Neural cell (in vitro differentiated cells): ENCODE data around the gene LRRC10B. TPM values are rescaled to one million over a fixed set of nuclear protein-coding genes. Genes with fewer than 3 reads are reported as not detected.

ENCODE experiments used
- H2AFZ ChIP-seq: fragments of 200-600, 300-800 bp; sonication (generic), shearing (Covaris generic); 2 replicates; pipeline ENCODE4 v1.6.0; 2014; ENCODE audit warnings: low read depth, mild to moderate bottlenecking, antibody characterized with exemption, low read length, moderate library complexity
- H3F3A ChIP-seq: fragments of 200-600 bp; shearing (Covaris generic); 2 replicates; pipeline ENCODE4 v1.6.1; 2016; ENCODE audit warnings: mild to moderate bottlenecking, moderate library complexity, mixed read lengths, antibody characterized with exemption, low read length; ENCODE audit not compliant: insufficient read depth, poor library complexity, severe bottlenecking
- H3K27ac ChIP-seq: fragments of 200-600, 300-800 bp; sonication (generic), shearing (Covaris generic); 2 replicates; pipeline ENCODE4 v1.5.1; 2014; ENCODE audit warnings: mild to moderate bottlenecking, low read length, moderate library complexity
- H3K27me3 ChIP-seq: fragments of 300-800, 200-600 bp; sonication (generic), shearing (Covaris generic); 2 replicates; pipeline ENCODE4 v1.6.0; 2014; ENCODE audit warnings: mild to moderate bottlenecking, low read depth, low read length, moderate library complexity; ENCODE audit not compliant: insufficient read depth
- H3K36me3 ChIP-seq: fragments of 300-800, 200-600 bp; sonication (generic), shearing (Covaris generic); 2 replicates; pipeline ENCODE4 v1.5.1; 2014; ENCODE audit warnings: mild to moderate bottlenecking, antibody characterized with exemption, low read length, moderate library complexity; ENCODE audit not compliant: insufficient read depth
- H3K4me2 ChIP-seq: fragments of 300-800, 200-600 bp; sonication (generic), shearing (Covaris generic); 2 replicates; pipeline ENCODE4 v1.6.0; 2014; ENCODE audit warnings: mild to moderate bottlenecking, low read length
- H3K4me3 ChIP-seq: fragments of 300-800, 200-600 bp; sonication (generic), shearing (Covaris generic); 2 replicates; pipeline ENCODE4 v1.5.1; 2014; ENCODE audit warnings: mild to moderate bottlenecking, low read length, moderate library complexity
- H3K79me2 ChIP-seq: fragments of 200-600 bp; shearing (Covaris generic); replicated peaks from 2 replicates; pipeline ENCODE4 v1.6.0; 2014; ENCODE audit warnings: mild to moderate bottlenecking, low read length, moderate library complexity; ENCODE audit not compliant: insufficient read depth
- H3K9ac ChIP-seq: fragments of 300-800, 200-600 bp; sonication (generic), shearing (Covaris generic); 2 replicates; pipeline ENCODE4 v1.6.1; 2016; ENCODE audit warnings: mild to moderate bottlenecking, low read length, mixed read lengths
- H3K9me2 ChIP-seq: fragments of 200-600 bp; shearing (Covaris generic); 2 replicates; pipeline ENCODE4 v1.6.1; 2016; ENCODE audit warnings: mild to moderate bottlenecking, low read length, mixed read lengths; ENCODE audit not compliant: insufficient read depth
- H3K9me3 ChIP-seq: fragments of 200-600, 300-800 bp; sonication (generic), shearing (Covaris generic); 2 replicates; pipeline ENCODE4 v1.6.1; 2016; ENCODE audit warnings: mild to moderate bottlenecking, mixed run types, low read length, moderate library complexity, mixed read lengths
- H4K20me1 ChIP-seq: fragments of 200-600 bp; shearing (Covaris generic); 2 replicates; pipeline ENCODE4 v1.6.1; 2016; ENCODE audit warnings: mild to moderate bottlenecking, mixed run types; ENCODE audit not compliant: insufficient read depth
- EP300 ChIP-seq: fragments of 450-650 bp; conservative IDR thresholded peaks from 2 replicates; pipeline ENCODE4 v1.6.1; 2014; ENCODE audit warnings: antibody characterized with exemption, mild to moderate bottlenecking, moderate library complexity; ENCODE audit not compliant: poor library complexity, severe bottlenecking
- EZH2 ChIP-seq: fragments of 200-600, 300-800 bp; shearing (Covaris generic), sonication (generic); IDR thresholded peaks from 2 replicates; pipeline ENCODE4 v1.6.1; 2014; ENCODE audit warnings: antibody characterized with exemption, low read length, borderline replicate concordance, mild to moderate bottlenecking; ENCODE audit not compliant: insufficient read depth, poor library complexity, severe bottlenecking
- POLR2AphosphoS5 ChIP-seq: IDR thresholded peaks from 2 replicates; pipeline ENCODE4 v1.6.1; 2012
- RAD21 ChIP-seq: fragments of 450-650 bp; conservative IDR thresholded peaks from 2 replicates; pipeline ENCODE4 v1.6.1; 2014; ENCODE audit warnings: antibody characterized with exemption, mild to moderate bottlenecking, moderate library complexity
- SMC3 ChIP-seq: fragments of 450-650 bp; conservative IDR thresholded peaks from 2 replicates; pipeline ENCODE4 v1.6.1; 2014; ENCODE audit warnings: antibody characterized with exemption, mild to moderate bottlenecking, moderate library complexity; ENCODE audit not compliant: poor library complexity
- TAF1 ChIP-seq: IDR thresholded peaks from 2 replicates; pipeline ENCODE4 v1.6.1; 2012; ENCODE audit warnings: low read depth
- polyA plus RNA-seq: library from polyadenylated mRNA; depleted of rRNA; stranded (reverse); fragments of >200 nt; gene quantifications from 2 replicates; pipeline ENCODE4 v1.2.3, GENCODE V29; 2014
- small RNA-seq, 3 experiments: library from RNA; depleted of rRNA; stranded (forward); fragments of <200 nt; gene quantifications; one replicate each; pipeline ENCODE3, GENCODE V24; 2012
- TF ChIP-seq, protein P1 (sequence below): IDR thresholded peaks from 2 replicates; pipeline ENCODE4 v1.6.1; 2012; ENCODE audit warnings: borderline replicate concordance
- TF ChIP-seq, protein P2 (sequence below): fragments of 450-650 bp; IDR thresholded peaks from 2 replicates; pipeline ENCODE4 v1.5.1; 2014; ENCODE audit warnings: antibody characterized with exemption, mild to moderate bottlenecking, moderate library complexity; ENCODE audit not compliant: poor library complexity, severe bottlenecking

The LRRC10B gene
- polyA plus RNA-seq, 1 donor from 2014 or later: 12.4 TPM

DNA sequence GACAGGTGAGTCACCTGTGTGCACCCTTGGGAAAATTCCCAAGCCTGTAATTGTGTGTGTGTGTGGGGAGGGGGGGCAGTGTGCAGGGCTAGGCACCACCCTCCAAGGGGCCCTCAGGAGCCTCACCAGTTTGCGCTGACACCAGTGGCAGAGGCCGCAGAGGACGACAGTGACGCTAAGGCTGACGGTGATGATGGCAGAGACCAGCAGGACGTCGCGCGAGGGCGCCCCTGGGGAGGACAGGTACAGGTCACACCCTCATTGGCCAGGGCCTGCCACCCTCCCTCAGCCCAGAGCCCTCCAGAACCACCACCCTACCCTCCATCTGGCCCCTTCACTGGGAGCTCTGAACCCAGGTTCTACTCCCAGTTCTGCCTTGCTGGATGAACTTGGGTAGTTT lies 47.4 kb downstream of the LRRC10B start:
- Histone ChIP-seq H3K4me2 (peak overlapping the region; percentile 35), H3K9me2 (no peaks in the 10 kb centered on the region), H3K4me3 (peak overlapping the region; percentile 60), H2AFZ (no peak overlapping the region), H3F3A (no peaks in the 10 kb centered on the region), H3K27me3 (no peaks in the 10 kb centered on the region), H3K36me3 (no peaks in the 10 kb centered on the region), H3K9me3 (no peaks in the 10 kb centered on the region), H3K9ac (peak overlapping the region; percentile 44), H3K79me2 (no peaks in the 10 kb centered on the region), H4K20me1 (no peaks in the 10 kb centered on the region), H3K27ac (no peak overlapping the region)
- TF ChIP-seq EZH2: no peak
- TF ChIP-seq, protein P1, sequence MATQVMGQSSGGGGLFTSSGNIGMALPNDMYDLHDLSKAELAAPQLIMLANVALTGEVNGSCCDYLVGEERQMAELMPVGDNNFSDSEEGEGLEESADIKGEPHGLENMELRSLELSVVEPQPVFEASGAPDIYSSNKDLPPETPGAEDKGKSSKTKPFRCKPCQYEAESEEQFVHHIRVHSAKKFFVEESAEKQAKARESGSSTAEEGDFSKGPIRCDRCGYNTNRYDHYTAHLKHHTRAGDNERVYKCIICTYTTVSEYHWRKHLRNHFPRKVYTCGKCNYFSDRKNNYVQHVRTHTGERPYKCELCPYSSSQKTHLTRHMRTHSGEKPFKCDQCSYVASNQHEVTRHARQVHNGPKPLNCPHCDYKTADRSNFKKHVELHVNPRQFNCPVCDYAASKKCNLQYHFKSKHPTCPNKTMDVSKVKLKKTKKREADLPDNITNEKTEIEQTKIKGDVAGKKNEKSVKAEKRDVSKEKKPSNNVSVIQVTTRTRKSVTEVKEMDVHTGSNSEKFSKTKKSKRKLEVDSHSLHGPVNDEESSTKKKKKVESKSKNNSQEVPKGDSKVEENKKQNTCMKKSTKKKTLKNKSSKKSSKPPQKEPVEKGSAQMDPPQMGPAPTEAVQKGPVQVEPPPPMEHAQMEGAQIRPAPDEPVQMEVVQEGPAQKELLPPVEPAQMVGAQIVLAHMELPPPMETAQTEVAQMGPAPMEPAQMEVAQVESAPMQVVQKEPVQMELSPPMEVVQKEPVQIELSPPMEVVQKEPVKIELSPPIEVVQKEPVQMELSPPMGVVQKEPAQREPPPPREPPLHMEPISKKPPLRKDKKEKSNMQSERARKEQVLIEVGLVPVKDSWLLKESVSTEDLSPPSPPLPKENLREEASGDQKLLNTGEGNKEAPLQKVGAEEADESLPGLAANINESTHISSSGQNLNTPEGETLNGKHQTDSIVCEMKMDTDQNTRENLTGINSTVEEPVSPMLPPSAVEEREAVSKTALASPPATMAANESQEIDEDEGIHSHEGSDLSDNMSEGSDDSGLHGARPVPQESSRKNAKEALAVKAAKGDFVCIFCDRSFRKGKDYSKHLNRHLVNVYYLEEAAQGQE: no peak
- TF ChIP-seq EP300: no peak
- no peak for TF ChIP-seq SMC3

DNA sequence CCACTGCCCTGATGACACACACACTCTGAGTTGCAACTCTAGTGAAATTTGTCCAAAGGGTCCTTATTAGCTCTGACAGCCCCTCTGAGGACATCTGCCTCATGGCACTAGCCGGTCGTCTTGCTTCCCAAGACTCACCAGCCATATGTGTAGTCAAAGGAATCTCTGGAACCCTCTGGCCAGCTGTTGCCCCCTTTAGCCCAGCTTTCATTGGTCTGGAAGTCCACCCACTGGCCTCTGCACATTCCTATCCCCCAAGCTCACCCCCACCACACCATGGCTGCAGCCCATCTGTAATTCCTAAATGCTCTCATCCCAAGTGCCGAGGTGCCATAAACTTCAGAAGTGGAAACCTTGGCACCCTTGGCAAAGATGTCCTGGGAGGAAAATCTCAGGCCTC lies 48.1 kb downstream of the LRRC10B start:
- Histone ChIP-seq H4K20me1 (no peaks in the 10 kb centered on the region), H3F3A (no peaks in the 10 kb centered on the region), H3K79me2 (no peaks in the 10 kb centered on the region), H3K27me3 (no peaks in the 10 kb centered on the region), H3K4me2 (no peak overlapping the region), H2AFZ (no peak overlapping the region), H3K36me3 (no peaks in the 10 kb centered on the region), H3K9me3 (no peaks in the 10 kb centered on the region), H3K9ac (no peak overlapping the region), H3K4me3 (no peak overlapping the region), H3K9me2 (no peaks in the 10 kb centered on the region), H3K27ac (no peak overlapping the region)
- no peak for TF ChIP-seq EP300
- no peak for TF ChIP-seq POLR2AphosphoS5
- no peak for TF ChIP-seq SMC3
- TF ChIP-seq EZH2: no peak
- TF ChIP-seq RAD21: no peak
- no peak for TF ChIP-seq TAF1
- TF ChIP-seq, protein P2, sequence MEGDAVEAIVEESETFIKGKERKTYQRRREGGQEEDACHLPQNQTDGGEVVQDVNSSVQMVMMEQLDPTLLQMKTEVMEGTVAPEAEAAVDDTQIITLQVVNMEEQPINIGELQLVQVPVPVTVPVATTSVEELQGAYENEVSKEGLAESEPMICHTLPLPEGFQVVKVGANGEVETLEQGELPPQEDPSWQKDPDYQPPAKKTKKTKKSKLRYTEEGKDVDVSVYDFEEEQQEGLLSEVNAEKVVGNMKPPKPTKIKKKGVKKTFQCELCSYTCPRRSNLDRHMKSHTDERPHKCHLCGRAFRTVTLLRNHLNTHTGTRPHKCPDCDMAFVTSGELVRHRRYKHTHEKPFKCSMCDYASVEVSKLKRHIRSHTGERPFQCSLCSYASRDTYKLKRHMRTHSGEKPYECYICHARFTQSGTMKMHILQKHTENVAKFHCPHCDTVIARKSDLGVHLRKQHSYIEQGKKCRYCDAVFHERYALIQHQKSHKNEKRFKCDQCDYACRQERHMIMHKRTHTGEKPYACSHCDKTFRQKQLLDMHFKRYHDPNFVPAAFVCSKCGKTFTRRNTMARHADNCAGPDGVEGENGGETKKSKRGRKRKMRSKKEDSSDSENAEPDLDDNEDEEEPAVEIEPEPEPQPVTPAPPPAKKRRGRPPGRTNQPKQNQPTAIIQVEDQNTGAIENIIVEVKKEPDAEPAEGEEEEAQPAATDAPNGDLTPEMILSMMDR: no peak

Small RNA genes lying within 50 kb of the gene (small RNA-seq; reads per million reads assigned to genes)
- gene MIR4488: 0 reads per million in 3 experiments

Other genes with a start within 250 kb of the LRRC10B start
- 5.5 and 9.8 TPM in 2 replicates for gene VWCE, start 213.4 kb upstream of the LRRC10B start, polyA plus RNA-seq
- gene DDB1, start 175.6 kb upstream of the LRRC10B start, polyA plus RNA-seq: 197 and 203 TPM in 2 replicates
- 18.1 and 46.0 TPM in 2 replicates for gene TKFC, start 175.5 kb upstream of the LRRC10B start, polyA plus RNA-seq
- 36.3 and 44.6 TPM in 2 replicates for gene CYB561A3, start 146.9 kb upstream of the LRRC10B start, polyA plus RNA-seq
- 19.6 and 38.9 TPM in 2 replicates for gene TMEM138, start 146.4 kb upstream of the LRRC10B start, polyA plus RNA-seq
- 22.0 and 22.4 TPM in 2 replicates for gene TMEM216, start 116.2 kb upstream of the LRRC10B start, polyA plus RNA-seq
- 80.2 and 82.5 TPM in 2 replicates for gene CPSF7, start 78.8 kb upstream of the LRRC10B start, polyA plus RNA-seq
- gene SDHAF2, start 78.6 kb upstream of the LRRC10B start, polyA plus RNA-seq: 54.5 and 72.8 TPM in 2 replicates
- gene SYT7, start 72.3 kb downstream of the LRRC10B start, polyA plus RNA-seq: 14.0 and 21.8 TPM in 2 replicates
- gene DAGLA, start 171.6 kb downstream of the LRRC10B start, polyA plus RNA-seq: 4.5 and 5.7 TPM in 2 replicates
- gene MYRF, start 243.9 kb downstream of the LRRC10B start, polyA plus RNA-seq: 0.16 and 0.86 TPM in 2 replicates